Motor neuron (in vitro differentiated cells): ENCODE measurements around the gene ASTN2. TPM values are rescaled to one million over a fixed set of nuclear protein-coding genes. Genes with fewer than 3 reads are reported as not detected.
A peak's percentile ranks its signal among the peaks of the same experiment; 100 is the strongest.

Experiments used
- ATAC-seq, 8 experiments: fragments of 200-7000 bp; cut with Tn5 transposase; replicated peaks in 6 of 8; 2 replicates each; pipeline ENCODE4 v1.8.0; 2021; ENCODE audit warnings: mild to moderate bottlenecking in 8 of 8, moderate library complexity in 8 of 8
- H3K27ac ChIP-seq, 2 donors: fragments of 250-450 bp; sonication (Bioruptor Pico); 2 replicates each; pipeline ENCODE4 v1.9.0; 2021; ENCODE audit warnings: antibody characterized with exemption in 2 of 2, mild to moderate bottlenecking in 2 of 2, moderate library complexity in 1 of 2
- H3K4me1 ChIP-seq, 2 donors: fragments of 250-450 bp; sonication (Bioruptor Pico); replicated peaks in 1 of 2; 2 replicates each; pipeline ENCODE4 v1.6.1; 2021; ENCODE audit warnings: antibody characterized with exemption in 2 of 2, mild to moderate bottlenecking in 2 of 2, moderate library complexity in 1 of 2
- H3K4me3 ChIP-seq, 5 donors: fragments of 250-450 bp; sonication (Bioruptor Pico); 2 replicates each; pipeline ENCODE4 v1.9.0; 2021; ENCODE audit warnings: antibody characterized with exemption in 5 of 5, mild to moderate bottlenecking in 5 of 5, moderate library complexity in 4 of 5
- WGBS, 10 experiments: fragments of 450-650 bp; shearing (Covaris generic); methylation state at CpG; one replicate each; pipeline ENCODE4 v1.0.0; 2022; 5-methylcytosine and 5-hydroxymethylcytosine counted together
- in situ Hi-C, 9 experiments: fragments of 400-800 bp; cut with MboI; loops; one replicate each; pipeline ENCODE4 v1.15.0; 2021; ENCODE audit warnings: low sequenced_read_pairs in 9 of 9, low pct_unique_long_range_greater_than_20kb in 2 of 9; ENCODE audit not compliant: unreplicated experiment in 9 of 9
- total RNA-seq, 8 experiments: library from RNA; unstranded; fragments of 300-600 nt; gene quantifications; 2 replicates each; pipeline versions ENCODE4 v1.2.3 to v1.2.4, GENCODE V29; 2022

Gene ASTN2
- total RNA-seq, 8 experiments from 2014 or later, result 13.6 to 54.6 (median 17.9) TPM

DNA sequence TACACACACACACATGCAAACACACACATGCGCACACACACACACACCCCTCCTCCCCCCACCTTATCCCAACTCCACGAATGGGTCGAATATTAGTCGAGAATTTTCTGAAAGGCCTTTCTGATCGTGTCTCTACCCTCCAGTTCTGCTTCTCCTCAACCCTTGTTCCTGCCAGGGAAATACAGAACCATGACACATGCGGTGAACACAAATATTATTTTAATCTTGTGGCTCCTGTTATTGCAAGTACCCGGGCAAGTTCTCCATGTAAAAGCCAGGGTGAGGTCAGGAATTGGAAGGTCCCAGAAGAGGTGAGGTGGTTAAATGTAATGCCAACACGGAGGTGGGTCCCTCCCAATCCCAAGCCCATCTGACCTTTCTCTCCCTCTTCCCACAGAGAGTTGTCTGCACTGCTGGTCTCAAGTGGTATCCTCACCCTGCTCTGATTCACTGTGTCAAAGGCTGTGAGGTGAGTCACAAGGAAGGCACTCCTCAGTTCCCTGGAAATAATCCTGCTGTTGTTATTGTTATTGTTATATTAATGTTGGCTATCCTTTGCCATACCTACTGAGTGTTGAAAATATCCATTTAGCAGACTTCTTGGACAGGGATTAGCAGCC is 1037.6 kb downstream of the ASTN2 start:
- Histone ChIP-seq H3K27ac (no peak overlapping the region), H3K4me1 (no peaks in the 10 kb centered on the region), H3K4me3 (no peak overlapping the region)
- WGBS, 10 experiments, result 0 to 97% (median 65%) methylated on average over 1 to 7 of the region's 8 CpGs; no CpG with 5 or more reads in 2 of the 10 experiments
- peak in 7 of 8 experiments; percentile 23 to 89 (median 61) for ATAC-seq
- in situ Hi-C loops, result no loop called here
